ENCODE results near the gene NAPA. TPM values are rescaled to one million over a fixed set of nuclear protein-coding genes. Genes with fewer than 3 reads are reported as not detected.
A peak's percentile ranks its signal among the peaks of the same experiment; 100 is the strongest.

NAPA gene
- total and polyA plus RNA-seq, 2 of the 13 experiments (the other 11 are each of a cell fraction or from before 2014, with no cell fraction given): 32.6 to 65.9 TPM

DNA sequence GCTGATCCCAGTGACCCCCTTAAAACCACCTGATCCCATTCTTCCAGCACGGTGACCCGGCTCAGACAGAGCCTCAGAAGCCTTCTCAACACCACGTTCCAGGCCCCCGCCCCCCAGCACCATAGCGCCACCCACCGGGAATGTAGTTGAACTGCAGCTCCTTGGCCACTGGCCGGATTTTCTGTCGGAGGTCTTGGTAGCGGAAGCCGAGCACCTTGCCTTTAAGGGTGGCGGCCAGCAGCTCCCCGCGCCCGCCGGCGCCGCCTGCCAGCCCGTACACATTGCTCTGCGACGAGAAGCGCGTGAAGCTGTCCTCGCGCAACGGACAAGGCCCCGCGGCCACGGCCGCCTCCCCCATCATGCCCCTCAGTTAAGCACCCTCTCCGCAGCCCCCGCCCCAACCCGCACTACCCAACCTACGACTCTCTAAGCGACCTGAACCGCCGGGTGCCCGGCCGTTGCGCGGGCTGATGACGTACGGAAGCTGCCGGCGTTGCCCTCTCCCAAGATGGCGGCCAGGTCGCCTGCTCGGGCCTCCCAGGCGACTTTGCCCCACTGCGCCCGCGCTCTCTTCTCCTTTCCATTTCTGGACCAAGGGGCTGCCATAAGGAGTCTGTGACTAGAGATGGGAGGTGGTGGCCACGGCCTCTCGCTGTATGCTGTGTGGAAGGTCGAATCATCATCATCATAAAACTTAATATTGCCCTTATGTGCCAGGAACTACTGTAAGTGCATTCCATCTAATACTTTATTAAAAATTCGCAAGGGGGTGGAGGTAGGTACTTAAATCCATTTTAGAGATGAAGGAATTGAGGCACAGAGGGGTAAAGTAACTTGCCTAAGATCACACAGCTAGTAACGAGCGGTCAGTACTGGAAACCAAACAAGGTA, 30.8 kb downstream of the NAPA start, which contains the start of gene KPTN (continued):
- TF ChIP-seq KLF6 (CRISPR knock-in tag; IDR thresholded peaks at IDR 0.05): 0 out of 2 replicates have a peak, but pooled peaks have one; percentile 12
- no peak for TF ChIP-seq SMARCC2 (IDR thresholded peaks at IDR 0.05)
- no peak for TF ChIP-seq ADNP (CRISPR knock-in tag; IDR thresholded peaks at IDR 0.05)
- 0 out of 2 replicates have a peak, but pooled peaks have one; percentile 34 for TF ChIP-seq KDM1A (CRISPR knock-in tag; IDR thresholded peaks at IDR 0.05)
- no peak for TF ChIP-seq RFXANK (CRISPR knock-in tag; IDR thresholded peaks at IDR 0.05)
- TF ChIP-seq KDM6A (CRISPR knock-in tag; IDR thresholded peaks at IDR 0.05; ENCODE audit: low read depth): no peak
- no peak for TF ChIP-seq ZNF615 (CRISPR knock-in tag; IDR thresholded peaks at IDR 0.05; ENCODE audit: borderline replicate concordance)
- no peak for TF ChIP-seq ZSCAN30 (CRISPR knock-in tag; IDR thresholded peaks at IDR 0.05)
- no peak for TF ChIP-seq HDAC2 (CRISPR knock-in tag; IDR thresholded peaks at IDR 0.05)
- no peak for TF ChIP-seq HNF4G (IDR thresholded peaks at IDR 0.05; ENCODE audit: borderline replicate concordance, low read depth, low read length)
- no peak for TF ChIP-seq HNF4G (CRISPR knock-in tag; IDR thresholded peaks at IDR 0.05; ENCODE audit: borderline replicate concordance, low read depth)
- 0 out of 2 replicates have a peak, but pooled peaks have one; percentile 3 for TF ChIP-seq RARA (CRISPR knock-in tag; IDR thresholded peaks at IDR 0.05)
- peak; percentile 92 for TF ChIP-seq POLR2G (IDR thresholded peaks at IDR 0.05; ENCODE audit: low read depth, low read length)
- TF ChIP-seq ZNF180 (CRISPR knock-in tag; IDR thresholded peaks at IDR 0.05; ENCODE audit: borderline replicate concordance, low read depth): no peak
- TF ChIP-seq RXRA (CRISPR knock-in tag; IDR thresholded peaks at IDR 0.05): peak; percentile 51
- TF ChIP-seq FOSL1 (CRISPR knock-in tag; IDR thresholded peaks at IDR 0.05; ENCODE audit: borderline replicate concordance): no peak
- TF ChIP-seq REL (CRISPR knock-in tag; conservative IDR thresholded peaks at IDR 0.05): no peak
- TF ChIP-seq SRSF4 (IDR thresholded peaks at IDR 0.05; ENCODE audit: low read depth, low read length, poor library complexity, severe bottlenecking): no peak
- TF ChIP-seq GPN1 (CRISPR knock-in tag; IDR thresholded peaks at IDR 0.05; ENCODE audit: borderline replicate concordance): no peak
- no peak for TF ChIP-seq SOX13 (IDR thresholded peaks at IDR 0.05)
- TF ChIP-seq SOX13 (CRISPR knock-in tag; conservative IDR thresholded peaks at IDR 0.05 in 1 of 2, IDR thresholded peaks at IDR 0.05 in 1 of 2): no peak
- no peak for TF ChIP-seq ATAD3A (CRISPR knock-in tag; IDR thresholded peaks at IDR 0.05)
- TF ChIP-seq, protein P1, sequence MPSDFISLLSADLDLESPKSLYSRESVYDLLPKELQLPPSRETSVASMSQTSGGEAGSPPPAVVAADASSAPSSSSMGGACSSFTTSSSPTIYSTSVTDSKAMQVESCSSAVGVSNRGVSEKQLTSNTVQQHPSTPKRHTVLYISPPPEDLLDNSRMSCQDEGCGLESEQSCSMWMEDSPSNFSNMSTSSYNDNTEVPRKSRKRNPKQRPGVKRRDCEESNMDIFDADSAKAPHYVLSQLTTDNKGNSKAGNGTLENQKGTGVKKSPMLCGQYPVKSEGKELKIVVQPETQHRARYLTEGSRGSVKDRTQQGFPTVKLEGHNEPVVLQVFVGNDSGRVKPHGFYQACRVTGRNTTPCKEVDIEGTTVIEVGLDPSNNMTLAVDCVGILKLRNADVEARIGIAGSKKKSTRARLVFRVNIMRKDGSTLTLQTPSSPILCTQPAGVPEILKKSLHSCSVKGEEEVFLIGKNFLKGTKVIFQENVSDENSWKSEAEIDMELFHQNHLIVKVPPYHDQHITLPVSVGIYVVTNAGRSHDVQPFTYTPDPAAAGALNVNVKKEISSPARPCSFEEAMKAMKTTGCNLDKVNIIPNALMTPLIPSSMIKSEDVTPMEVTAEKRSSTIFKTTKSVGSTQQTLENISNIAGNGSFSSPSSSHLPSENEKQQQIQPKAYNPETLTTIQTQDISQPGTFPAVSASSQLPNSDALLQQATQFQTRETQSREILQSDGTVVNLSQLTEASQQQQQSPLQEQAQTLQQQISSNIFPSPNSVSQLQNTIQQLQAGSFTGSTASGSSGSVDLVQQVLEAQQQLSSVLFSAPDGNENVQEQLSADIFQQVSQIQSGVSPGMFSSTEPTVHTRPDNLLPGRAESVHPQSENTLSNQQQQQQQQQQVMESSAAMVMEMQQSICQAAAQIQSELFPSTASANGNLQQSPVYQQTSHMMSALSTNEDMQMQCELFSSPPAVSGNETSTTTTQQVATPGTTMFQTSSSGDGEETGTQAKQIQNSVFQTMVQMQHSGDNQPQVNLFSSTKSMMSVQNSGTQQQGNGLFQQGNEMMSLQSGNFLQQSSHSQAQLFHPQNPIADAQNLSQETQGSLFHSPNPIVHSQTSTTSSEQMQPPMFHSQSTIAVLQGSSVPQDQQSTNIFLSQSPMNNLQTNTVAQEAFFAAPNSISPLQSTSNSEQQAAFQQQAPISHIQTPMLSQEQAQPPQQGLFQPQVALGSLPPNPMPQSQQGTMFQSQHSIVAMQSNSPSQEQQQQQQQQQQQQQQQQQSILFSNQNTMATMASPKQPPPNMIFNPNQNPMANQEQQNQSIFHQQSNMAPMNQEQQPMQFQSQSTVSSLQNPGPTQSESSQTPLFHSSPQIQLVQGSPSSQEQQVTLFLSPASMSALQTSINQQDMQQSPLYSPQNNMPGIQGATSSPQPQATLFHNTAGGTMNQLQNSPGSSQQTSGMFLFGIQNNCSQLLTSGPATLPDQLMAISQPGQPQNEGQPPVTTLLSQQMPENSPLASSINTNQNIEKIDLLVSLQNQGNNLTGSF (CRISPR knock-in tag; IDR thresholded peaks at IDR 0.05): peak; percentile 41; the same call in 1 of the 2 replicates
- peak; percentile 50; the same call in 1 of the 2 replicates for TF ChIP-seq HNRNPL (IDR thresholded peaks at IDR 0.05; ENCODE audit: low read depth, low read length)
- TF ChIP-seq AGO1 (IDR thresholded peaks at IDR 0.05; ENCODE audit: low read depth, low read length, poor library complexity, severe bottlenecking): peak; percentile 65
- TF ChIP-seq, protein P2, sequence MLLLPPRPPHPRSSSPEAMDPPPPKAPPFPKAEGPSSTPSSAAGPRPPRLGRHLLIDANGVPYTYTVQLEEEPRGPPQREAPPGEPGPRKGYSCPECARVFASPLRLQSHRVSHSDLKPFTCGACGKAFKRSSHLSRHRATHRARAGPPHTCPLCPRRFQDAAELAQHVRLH (CRISPR knock-in tag; IDR thresholded peaks at IDR 0.05; ENCODE audit: borderline replicate concordance, low read depth): no peak; the same call in 1 of the 2 replicates
- TF ChIP-seq ASH2L (IDR thresholded peaks at IDR 0.05; ENCODE audit: insufficient read length, low read depth, low read length): peak; percentile 79
